GM21786 (cell line): ENCODE results near the gene LILRB3.
"Not testable (repeated sequence)": the region's sequence is repeated elsewhere in the genome, so short reads cannot be mapped to it uniquely, and the experiment has no call there.

ENCODE experiments used
- ATAC-seq: cut with Tn5 transposase; IDR thresholded peaks from one replicate; pipeline ENCODE4 v1.9.1; 2021; ENCODE audit not compliant: unreplicated experiment

LILRB3 gene

DNA sequence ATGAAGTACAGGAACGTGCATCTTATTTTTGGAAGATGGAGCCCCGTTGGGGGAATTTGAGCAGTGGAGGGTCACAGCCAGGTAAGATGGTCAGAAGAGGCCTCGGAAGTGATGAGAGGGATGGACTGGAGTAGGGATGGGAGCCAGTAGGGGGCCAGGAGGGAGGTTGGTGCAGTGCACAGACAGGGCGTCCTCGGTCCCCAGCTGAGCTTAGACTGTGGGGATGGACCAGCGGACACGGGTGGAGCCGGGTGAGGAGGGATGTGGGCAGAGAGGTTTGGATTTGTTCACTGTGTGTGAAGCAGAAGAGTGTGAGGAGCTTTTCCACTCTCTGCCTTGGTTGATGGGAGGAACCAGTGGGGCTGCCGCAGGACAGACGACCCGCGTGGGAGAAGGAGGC, 11.6 kb downstream of the LILRB3 start:
- ATAC-seq, result no peak

DNA sequence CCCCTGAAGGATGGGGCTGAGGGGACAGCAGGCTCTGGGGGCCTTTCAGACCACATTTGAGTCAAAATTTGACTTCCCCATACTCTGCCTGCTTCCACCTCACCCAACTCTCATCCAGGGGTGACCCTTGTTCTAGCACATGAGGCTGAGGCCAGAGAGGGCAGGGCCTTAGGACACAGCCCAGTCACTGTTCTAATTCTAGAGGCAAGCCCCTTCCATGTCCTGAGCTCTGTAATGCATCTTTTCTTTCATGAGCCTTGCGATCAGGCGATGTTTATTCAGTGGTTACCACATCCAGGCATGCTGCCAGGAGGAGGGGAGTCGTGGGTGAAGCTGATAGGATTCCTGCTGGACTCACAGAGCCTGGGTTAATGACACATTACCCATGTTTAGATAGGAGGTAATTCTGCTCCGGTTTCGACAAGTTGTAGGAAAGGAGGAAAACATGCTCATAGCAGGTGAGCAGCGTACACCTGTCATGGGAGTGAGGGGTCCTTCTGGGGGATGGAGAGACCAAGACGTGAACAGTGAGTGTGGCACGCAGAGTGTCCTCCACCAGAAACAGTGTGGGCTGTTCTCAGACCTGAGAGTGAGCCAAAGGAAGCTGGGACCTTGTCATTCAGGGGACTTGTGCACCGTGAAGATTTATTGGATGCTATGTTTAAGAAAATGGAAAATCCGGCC, 12.9 kb downstream of the LILRB3 start:
- ATAC-seq, result no peak

DNA sequence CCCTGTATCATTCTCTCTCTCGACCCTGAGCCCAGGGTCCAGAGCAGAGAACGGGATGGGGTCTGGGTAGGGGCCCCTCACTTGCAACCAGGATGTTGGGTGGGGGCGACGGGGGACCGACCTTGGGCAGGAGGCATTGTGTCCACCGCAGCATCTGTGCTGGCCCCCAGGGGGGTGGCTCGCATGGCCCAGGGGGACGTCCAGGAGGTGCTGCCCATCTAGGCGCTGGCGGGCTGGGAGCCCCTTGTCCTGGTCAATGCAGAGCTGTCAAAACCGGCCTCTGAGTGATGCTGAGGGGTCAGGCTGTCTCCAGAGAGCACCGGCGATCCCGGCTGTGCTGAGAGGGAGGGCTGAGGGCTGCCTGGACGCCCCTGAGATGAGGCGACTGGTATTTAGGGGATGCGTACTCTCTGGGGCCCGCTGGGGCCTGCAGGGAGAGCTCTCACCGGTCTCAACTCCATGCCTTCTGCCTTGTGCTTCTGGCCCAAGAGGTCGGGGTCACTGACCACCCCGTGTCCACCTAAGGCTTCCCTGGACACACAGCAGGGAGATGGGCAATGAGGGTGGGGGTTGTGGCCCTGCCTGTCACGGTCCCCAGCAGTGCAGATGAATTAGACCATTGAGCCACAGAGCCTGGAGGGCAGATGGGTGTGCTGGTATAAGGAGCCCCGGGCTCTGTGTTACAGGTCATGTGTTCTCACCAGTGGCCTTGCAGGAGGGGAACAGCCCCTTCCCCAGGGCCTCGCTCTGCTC, 13.6 kb downstream of the LILRB3 start:
- no peak for ATAC-seq

DNA sequence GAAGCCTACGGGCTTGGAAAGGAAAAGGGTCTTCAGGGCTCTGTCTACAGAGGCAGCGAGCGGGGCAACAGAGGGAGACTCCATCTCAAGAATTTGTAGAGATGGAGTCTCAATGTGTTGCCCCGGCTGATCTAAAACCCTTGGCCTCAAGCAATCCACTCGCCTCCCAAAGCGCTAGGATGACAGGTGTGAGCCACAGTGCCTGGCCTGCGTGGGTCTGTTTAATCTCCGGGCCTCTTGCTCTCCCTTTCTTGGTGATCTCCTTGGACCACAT, 14.1 kb downstream of the LILRB3 start:
- no peak for ATAC-seq

DNA sequence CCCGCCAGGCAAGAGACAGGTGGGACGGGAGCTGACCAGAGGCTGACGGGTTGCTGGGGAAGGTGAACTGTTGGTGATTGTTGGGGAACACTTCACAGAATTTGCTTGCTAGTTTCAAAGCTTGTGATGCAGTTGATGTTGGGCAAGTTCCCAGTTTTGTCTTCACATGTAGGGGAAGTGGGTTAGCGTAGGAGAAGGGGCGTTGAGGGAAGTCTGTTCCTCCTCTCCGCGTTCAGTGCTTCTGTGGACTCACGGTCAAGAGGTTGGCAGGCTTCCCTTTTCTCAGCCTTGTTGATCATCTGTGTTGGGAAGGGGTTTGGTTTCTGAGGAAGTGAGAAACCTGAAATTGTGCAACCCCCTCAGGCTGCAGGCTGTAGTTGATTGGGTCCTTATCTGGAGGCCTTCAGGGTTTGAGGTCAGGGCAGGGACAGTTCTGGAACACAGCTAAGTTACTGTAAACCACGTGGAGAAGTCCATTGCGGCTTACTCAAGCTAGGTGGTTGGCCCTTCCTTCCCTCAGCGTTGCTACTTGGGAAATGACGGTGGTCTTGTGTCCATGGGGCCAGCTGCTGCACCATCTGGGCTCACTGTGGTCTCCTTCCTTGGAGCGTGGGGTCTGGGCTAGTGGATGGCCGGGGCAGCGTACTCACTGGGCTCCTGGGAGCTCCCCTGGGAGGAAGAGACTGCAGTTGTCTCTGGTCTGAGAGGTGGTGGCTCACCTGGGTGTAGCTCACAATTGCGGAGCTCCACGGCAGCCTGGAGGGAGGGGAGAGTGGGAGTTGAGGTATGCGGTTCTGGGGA, 14.6 kb downstream of the LILRB3 start:
- ATAC-seq, result peak; percentile 42

DNA sequence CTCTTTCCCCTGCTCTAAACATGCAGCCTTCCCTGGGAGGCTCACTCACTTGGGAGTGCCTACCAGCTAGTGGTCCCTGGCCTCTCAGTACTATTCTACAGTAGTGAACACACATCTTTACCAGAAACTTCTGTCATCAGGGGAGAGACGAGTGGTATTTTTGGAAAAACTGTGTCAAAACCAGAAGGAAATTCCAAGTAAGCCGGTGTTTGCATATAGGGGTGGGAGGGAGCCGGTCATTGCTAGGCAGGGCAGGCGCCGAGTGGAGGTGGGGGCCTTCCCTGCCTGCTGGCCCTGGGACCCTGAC, 15.2 kb downstream of the LILRB3 start:
- no peak for ATAC-seq

DNA sequence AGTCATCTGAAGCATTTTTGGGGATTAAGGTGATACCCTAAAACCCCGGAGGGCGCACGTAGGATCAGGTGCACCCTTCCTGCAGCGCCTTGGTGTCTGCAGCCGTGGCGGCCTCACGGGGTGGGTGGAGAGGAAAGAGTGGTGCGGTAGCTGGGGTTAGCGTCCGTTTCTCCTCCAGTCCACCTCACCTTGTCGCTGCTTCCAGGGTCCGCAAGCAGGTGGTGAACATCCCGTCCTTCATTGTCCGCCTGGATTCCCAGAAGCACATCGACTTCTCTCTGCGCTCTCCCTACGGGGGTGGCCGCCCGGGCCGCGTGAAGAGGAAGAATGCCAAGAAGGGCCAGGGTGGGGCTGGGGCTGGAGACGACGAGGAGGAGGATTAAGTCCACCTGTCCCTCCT, 15.6 kb downstream of the LILRB3 start:
- not testable (repeated sequence) for ATAC-seq

DNA sequence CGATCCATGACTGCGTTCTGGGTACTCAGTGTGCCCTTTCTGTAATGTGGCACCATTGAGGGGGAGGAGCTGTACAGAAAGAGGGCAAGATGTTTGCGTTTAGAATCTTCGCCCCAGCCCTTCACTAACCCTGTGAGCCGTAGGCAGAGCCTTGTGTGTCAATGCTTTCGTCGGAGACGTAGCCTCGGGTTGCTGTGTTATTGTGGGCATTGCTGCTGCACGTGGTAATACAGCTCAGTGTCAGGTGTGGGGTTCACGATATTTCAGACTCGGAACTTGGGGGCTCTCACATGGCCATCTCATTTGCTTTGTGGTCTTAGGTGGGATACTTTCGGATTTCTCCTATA, 16.0 kb downstream of the LILRB3 start:
- no peak for ATAC-seq

DNA sequence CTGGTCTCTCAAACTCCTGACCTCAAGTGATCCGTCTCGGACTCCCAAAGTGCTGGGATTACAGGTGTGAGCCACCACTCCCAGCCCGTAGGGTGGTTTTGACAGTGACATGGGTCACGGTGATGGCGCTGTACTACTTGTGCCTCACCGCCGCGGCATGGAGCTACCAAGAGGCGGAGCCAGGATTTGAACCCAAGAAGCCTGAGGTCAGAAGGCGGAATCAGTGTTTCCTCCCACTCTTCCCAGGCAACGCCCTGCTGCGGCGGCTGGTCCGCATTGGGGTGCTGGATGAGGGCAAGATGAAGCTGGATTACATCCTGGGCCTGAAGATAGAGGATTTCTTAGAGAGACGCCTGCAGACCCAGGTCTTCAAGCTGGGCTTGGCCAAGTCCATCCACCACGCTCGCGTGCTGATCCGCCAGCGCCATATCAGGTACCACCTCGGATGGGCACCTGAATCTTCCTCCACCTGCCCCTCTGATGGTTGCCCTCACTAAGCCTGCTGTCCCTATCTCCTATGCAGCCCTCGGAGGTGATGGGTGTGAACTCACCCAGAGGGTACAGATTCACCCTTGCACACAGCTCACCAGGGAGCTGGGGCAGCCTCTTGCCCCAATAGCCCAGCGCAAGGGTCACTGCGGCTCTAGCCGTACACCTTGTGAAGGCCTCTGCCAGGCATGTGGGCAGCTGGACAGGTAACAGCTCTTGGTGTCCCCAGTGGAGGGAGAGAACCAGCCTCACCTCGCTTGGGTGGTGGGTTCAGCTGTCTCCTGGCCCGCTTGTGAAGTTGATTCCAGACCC, 16.6 kb downstream of the LILRB3 start:
- no peak for ATAC-seq

DNA sequence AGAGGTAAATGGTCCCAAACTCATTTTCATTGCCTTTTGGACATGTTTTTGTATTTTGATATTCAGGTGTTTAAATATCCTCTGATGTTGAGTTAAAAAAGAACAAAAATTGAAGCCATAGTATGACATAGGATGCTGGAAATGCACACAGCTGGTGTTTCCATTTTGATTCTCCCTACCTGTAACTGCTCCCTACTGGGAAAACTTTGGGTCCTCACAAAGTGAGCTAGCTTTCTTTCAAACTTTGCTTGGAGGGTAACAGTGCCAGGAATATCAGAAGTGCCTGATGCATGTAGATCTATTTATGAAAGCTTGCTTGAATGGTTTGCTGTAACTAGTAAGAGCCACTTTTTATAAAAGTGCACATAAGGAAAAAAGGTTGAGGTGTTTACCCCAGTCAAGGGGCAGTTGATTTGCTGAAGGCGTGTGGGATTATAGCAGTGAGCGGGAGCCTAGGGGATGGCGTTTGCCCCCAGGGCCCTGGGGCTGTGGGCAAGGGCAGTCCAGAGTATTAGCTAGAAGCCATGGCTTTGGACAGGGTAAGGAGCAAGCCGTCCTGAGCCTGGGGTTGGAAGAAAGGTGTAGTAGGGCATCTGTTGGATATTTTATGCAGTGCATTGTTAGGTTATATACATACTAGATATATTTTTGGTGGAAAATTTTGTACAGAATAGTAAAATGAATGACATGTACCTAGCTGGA, 17.9 kb downstream of the LILRB3 start:
- ATAC-seq, result no peak

DNA sequence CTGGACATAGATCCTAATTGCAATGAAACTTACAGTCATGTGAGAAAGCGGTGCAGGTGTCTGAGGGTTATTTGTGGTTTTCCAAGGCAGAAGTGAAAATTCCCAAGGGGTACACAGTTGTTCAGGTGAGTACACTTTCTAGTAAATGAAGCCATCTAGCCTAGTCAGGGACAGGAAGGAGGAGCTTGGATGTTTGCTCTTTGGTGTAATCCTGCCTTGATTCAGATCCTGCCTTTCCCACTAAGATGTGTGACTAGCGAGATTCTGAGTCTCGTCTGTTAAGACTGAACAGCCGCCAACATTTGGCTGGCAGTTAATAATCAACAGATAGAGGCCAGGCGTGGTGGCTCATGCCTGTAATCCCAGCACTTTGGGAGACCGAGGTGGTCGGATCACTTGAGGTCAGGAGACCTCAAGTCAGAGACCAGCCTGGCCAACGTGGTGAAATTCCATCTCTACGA, 19.6 kb downstream of the LILRB3 start:
- ATAC-seq, result no peak

DNA sequence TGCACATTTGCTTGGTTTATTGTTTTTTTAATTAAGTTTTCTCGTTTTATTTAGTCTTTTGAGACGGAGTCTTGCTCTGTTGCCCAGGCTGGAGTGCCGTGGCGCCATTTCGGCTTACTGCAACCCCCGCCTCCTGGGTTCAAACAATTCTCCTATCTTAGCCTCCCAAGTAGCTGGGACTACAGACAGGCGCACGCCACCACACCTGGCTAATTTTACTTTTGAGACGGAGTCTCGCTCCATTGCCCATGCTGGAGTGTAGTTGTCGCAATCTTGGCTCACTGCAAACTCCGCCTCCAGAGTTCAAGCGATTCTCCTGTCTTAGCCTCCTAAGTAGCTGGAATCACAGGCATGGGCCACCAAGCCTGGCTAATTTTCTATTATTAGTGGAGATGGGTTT, 20.8 kb downstream of the LILRB3 start:
- no peak for ATAC-seq

DNA sequence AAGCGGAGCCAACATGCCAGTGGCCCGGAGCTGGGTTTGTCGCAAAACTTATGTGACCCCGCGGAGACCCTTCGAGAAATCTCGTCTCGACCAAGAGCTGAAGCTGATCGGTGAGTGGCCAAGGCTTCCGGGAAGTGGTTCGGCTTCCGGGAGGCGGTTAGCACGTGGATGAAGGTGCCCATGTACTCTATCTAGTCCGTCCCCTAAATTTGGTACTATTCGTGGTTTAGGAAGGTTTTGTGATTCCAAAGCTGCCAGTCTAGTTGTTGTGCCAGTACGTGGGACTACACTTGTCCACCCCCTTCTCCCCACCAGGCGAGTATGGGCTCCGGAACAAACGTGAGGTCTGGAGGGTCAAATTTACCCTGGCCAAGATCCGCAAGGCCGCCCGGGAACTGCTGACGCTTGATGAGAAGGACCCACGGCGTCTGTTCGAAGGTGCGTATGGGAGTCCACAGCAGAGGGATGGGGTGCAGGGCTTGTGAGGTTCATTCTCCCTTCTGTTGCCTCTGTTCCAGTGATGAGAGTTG, 21.6 kb downstream of the LILRB3 start:
- no peak for ATAC-seq

DNA sequence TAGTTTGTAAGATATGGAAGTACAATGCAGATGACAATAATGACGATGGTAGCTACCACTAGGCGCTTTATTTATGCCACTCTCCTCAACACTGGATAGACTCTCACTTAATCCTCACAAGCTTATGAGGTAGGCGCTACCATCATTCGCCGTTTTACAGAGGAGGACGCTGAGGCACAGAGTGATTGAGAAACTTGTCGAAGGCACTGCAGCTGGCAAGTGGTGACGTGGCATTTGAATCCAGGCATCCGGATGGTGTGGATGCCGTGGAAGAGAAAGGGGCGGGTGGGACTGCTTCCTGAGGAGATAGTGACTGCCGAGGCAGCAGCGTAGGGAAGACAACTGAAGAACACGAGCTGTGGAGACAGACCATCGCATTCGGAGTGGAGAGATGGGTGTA, 23.4 kb downstream of the LILRB3 start:
- no peak for ATAC-seq

DNA sequence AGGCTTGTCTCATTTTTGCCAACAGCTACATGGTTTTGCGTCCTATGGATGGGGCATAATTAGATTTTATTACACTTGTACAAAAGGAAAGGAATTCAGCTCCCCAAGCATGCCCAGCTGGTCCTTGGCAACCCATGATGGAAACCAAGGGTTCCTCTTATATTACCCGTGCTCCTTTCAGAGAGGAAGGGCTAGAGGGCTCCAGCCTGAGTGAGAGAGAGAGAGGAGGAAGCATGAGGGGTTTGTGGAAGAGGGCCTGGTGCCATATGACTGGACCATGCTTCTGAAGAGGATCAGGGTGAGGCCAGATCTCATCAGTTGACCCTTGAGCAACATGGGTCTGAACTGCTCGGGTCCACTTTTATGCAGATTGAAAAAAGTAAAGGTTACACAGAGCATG, 25.7 kb downstream of the LILRB3 start:
- ATAC-seq, result no peak

DNA sequence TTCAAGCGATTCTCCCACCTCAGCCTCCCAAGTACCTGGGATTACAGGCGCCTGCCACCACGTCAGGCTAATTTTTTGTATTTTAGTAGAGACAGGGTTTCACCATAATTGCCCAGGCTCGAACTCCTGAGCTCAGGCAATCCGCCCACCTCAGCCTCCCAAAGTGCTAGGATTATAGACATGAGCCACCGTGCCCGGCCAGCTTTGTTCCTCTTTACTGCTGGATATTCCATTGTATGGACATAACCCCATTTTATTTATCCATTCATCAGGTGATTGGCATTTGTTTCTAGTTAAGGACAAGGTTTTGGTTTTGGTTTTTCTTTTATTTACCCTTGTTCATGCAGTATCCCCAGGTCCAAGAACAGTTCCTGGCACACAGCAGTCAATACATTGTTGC, 26.3 kb downstream of the LILRB3 start:
- ATAC-seq, result no peak

DNA sequence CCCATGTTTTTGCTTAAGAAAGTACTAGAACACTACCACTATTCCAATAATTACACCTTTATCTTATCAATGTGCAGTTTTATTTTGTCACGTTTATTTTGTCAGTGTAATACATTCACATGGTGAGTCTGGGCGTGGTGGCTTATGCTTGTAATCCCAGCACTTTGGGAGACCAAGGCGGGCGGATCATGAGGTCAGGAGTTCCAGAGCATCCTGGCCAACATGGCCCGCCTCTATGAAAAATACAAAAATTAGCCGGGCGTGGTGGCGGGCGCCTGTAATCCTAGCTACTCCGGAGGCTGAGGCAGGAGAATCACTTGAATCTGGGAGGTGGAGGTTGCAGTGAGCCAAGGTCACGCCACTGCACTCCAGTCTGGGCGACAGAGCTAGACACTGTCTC, 28.3 kb downstream of the LILRB3 start:
- ATAC-seq, result not testable (repeated sequence)

DNA sequence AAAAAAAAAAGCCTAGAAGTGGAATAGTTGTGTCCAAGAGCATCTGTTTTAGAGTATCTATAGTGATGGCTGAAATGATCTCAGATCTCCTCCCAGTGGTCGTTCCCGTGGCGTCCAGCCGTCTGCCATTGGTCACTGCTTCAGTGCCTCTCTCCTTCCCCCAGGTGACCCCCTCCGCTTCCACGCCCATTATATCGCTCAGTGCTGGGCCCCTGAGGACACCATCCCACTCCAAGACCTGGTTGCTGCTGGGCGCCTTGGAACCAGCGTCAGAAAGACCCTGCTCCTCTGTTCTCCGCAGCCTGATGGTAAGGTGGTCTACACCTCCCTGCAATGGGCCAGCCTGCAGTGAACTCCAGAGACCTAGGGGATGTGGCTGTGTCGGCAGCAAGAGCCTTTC, 29.8 kb downstream of the LILRB3 start:
- no peak for ATAC-seq

DNA sequence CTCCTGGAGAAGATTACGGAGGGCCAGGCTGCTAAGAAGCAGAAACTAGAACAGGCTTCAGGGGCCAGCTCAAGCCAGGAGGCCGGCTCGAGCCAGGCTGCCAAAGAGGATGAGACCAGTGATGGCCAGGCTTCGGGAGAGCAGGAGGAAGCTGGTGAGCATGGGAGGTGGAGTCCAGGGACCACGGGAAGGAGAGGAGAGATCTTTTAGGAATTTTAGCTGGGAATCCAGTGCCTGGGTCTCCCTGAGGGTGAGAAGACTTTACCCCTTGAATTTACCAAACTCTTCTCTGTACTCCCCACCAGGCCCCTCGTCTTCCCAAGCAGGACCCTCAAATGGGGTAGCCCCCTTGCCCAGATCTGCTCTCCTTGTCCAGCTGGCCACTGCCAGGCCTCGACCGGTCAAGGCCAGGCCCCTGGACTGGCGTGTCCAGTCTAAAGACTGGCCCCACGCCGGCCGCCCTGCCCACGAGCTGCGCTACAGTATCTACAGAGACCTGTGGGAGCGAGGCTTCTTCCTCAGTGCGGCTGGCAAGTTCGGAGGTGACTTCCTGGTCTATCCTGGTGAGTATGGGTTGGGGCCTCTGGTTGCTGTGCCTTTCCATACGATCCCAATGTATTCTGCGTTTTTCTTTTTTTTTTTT, 30.9 kb downstream of the LILRB3 start:
- ATAC-seq, result no peak
